HG03520 (cell line): ENCODE measurements around the gene HAO2.
"Not testable (repeated sequence)": the region's sequence is repeated elsewhere in the genome, so short reads cannot be mapped to it uniquely, and the experiment has no call there.

Source experiments
- ATAC-seq: cut with Tn5 transposase; IDR thresholded peaks from one replicate; pipeline ENCODE4 v1.9.1; 2021; ENCODE audit warnings: mild to moderate bottlenecking, moderate library complexity; ENCODE audit not compliant: unreplicated experiment

HAO2 gene

DNA sequence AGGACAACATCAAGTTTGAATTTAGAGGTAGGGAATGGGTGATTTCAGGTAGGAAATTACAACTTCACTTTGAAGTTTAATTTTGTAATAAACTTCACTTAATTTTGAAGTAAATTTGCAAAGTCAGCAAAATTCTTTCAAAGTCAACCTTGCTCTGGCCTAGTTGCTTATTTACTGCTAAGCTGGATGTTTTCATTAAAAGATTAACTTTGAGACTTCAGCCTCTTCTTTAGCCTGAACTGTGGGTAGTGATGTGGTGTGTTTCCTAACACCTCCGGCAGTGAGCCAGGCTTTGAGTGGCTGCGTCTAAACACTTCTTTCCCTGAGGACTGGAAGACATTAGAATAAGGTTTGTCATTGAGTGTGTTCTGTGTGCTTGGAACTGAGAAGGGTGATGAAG lies at the start of gene HAO2:
Gene HAO2, plus strand, starts transcription at position 232 of the 400 bp plus-strand sequence. CDS start 12,301 bp downstream, outside the sequence.
- ATAC-seq = no peak

DNA sequence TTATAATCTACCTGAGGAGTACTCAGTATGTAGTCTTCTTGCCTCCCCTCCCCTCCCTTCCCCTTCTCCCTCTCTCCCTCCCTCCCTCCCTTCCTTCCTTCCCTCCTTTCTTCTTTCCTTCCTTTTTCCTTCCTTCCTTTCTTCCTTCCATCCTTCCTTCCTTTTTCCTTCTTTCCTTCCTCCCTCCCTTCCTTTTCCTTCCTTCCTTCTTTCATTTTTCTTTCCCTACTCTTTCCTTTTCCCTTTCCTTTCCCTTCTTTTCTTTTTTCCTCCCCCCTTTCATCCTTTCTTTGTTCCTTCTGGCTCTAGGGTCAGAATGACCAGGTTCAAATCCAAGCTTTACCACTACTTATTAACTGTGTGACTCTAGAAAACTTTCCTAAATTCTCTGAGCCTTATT lies 48.5 kb upstream of the HAO2 start:
- no peak for ATAC-seq

DNA sequence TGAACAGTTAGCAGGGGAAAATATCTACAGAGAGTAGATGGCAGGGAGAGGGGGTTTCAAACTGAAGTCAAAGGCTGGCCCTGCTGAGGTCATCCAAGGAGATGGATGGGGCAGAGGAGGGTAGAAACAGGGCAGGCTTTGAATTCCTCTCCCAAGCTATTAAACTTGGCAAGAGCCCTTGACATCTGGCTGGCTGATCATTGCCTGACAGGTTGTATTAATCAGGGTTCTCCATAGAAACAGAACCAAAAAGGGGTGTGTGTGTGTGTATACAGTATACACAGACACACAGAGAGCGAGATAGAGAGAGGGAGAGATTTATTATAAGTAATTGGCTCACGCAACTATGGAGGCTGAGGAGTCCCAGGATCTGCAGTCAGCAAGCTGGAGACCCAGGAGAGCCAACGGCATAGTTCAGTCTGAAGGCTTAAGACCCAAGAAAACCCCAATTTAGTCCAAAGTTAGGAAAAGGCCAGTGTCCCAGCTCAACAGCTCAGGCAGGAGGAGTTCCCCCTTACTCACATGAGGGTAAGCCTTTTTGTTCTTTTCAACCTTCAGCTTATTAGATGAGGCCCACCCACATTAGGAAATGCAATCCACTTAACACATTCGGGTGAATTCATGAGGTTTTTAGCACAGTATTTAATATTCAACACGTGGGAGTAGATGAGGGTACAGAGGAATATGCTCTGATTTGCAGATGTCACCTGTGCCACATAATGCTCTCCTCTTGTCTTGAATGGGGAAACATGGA lies 46.7 kb upstream of the HAO2 start:
- no peak for ATAC-seq

DNA sequence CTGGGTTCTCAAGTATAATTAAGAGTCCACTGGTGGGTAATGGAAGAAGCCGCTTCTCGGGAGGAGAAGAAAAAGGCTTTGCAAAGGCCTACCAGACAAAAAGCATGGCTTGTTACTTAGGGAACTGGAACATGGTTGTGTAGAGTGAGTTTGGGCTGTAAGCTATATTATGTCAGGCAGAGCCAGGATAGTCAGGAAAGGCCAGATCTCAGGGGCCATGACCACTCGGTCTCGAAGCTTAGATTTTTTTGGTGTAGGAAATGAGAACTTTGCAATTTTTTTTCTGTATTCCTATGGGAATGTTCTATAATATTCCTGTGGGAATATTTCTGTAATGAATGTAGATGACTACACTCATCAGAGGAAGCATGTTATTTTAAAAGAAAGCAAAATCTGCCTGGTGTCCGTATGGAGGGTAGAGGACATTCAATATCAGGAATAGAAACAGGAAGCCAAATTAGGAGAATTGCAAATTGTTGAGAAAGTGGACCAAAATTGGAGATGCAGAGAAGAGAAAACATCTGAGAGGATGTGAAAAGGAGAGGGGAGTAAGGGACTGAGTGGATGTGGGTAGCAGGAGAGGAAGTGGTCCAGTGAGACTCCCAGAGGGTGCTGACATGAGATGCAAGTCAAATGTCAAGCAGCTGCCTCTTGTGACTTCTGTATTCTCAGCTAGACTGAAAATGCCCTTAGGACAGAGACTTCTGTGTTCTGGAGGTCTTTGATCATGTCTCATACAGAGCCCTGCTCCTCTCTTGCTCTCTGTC lies 45.2 kb upstream of the HAO2 start:
- peak; percentile 86 for ATAC-seq

DNA sequence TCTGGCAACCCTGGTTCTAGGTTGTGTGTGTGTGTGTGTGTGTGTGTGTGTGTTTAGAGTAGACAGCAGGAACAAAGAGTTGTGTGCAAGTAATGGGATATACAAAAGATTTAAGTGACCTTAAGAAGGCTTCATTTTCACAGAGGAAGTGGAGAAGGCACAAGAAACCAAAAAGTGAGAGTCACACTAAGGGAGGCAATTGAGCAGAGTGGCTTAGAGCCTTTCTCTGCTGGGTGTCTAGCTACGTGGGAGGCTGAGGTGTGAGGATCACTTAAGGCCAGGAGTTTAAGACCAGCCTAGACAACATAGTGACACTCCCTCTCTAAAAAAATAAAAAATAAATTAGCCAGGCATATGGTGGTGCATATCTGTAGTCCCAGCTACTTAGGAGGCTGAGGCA lies 44.4 kb upstream of the HAO2 start:
- ATAC-seq = no peak

DNA sequence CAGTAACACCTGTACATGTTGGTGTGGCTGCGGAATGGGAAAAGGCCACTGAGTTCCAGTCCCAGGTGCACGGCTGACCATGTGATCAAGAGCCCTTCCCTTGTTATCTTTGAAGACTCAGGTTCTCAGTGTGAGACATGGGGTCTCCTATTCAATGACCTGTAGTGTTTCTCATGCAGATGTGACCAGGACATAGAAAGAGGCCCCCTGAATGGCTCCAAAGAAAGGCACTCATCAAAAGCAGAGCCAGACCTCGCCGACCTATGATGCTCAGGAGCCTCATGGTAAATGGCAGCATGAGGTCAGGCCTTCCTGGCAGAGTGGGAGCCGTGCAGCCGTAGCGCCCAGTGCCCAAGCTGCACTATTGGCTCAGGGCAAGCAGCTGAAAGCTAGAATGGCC lies 42.3 kb upstream of the HAO2 start:
- no peak for ATAC-seq

DNA sequence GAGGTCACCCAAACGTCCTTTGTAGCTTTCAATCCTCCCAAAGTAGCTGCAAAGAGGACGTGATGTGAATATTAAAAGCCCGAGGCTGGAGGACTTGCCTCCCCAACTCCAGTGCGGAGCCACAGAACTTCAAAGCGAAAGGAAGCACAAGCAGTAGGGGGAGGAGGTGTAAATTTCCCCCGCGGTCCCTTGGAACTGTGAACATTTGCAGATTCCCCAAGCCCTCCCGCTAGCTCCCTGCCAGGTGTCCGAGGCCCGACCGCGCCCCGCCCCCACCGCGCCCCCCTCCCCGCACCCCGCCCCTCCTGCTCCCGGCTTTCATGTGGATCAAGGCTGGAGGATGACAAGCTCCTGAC lies 41.5 kb upstream of the HAO2 start:
- ATAC-seq = no peak

DNA sequence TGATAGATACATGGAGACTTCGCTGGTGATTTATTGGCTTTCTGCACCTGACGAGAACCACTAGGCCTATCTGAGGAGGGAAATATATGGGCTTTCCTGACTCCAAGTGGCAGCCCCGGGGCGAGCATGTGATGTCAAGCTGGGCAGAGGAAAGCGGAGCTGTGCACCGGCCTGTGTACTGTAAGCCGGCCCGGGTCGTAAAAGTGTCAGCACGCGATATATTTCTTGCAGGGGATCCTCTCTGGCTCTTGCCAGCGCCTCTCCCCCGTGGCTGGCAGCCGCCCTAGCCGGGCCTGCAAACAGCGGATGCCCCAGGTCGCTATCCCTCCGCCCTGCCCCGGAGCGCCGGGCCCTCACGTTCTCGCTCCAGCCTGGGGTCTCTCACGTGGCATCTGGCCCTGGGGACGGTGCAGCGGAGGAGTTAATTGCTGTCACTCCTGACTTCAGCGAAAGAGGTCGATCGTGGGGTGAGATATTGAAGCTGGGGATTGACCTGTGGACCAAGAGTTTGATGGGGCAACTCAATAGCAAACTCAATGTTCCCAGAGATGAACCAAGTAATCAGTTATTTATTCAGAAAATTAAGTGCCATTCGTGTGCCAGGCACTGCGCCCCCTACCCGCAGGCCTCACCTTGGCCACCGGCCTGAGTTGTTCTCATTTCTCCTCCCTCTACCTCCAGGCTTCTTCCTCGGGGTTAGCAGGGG lies 41.0 kb upstream of the HAO2 start:
- no peak for ATAC-seq

DNA sequence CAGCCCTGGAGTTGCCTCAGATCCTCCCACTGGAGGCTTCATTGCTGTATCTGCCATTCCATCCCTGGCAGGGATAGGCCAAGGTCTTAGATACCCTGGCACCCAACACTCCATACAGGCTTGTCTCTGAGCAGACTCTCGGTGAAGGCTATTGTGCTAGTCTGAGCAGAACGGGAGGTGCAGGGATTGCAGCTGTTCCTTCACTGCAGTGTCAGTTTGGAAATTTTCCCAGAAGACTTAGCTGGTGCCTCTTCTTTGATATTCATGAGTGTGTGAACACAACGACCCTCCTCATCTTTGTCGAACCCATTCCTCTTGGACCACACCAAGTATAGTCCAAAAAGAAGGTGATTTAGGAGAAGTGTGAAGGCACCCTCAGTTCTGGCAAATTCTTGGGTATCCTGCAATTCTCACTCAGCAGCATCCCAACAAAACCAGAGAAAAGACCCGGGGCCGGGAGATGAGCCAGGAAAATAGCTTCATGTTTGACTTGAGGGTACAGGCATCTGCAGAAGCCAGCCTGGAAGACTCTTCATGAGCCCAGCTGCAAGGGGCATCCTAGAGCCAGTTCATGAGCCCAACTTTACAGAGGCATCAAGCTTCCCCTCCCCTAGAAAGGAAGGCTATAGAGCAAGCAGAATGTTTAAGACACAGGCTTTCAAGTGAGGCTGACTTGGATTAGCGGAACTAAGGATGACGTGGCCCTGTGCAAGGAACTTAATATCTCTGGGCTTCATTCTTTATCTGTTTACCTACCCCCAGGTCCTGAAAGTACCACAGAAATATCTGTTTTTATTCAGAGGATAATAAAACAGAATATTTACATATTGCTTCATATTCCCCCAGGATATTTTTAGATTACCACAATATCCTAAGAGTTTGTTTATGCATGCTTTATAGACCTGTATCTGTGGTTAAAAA lies 38.8 kb upstream of the HAO2 start:
- ATAC-seq = no peak

DNA sequence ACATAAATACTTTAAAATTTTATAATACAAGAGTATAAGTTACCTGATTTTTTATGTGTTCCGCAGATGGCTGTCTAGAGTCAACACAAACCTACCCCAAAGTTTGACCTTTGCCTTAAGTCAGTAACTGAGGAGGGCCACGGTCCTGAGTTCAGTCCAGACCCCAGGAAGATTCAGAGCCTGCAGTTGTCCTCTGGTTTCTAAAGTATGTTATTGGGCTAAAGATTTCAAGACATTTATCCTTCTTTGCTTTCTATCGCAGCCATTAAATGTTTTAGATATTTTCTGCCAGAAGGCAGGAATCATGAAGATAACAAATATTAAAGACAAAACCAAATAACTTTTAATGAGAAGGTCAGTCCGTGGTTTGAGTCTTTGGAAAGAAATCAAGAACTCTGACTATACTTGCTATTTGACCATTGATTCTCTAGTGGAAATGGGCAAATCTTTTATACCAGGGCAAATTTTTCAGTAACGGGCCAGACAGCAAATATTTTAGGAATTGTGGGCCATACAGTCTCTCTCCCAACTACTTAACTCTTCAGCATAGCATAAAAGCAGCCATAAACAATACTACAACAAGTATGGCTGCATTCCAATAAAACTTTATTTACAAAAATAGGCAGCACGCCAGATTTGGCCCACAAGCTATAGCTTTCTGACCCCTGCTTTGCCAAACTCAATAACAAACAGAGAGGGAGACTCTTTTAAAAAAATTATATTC lies 38.0 kb upstream of the HAO2 start:
- ATAC-seq = no peak

DNA sequence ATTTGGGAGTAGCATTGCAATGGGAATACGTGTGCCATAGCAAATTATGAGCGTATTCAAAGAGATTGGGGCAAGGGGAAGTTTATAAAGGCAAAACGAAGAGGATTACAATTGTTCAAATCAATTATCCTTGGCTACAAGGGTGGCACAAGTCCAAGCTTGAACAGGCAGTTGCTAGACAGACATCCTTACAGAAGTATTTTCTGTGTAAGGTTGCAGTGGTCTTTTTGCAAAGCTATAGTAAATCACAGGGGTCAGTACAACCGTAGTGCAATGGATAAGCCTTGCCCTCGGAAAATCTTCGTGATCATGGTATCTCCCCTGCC lies 37.4 kb upstream of the HAO2 start:
- no peak for ATAC-seq

DNA sequence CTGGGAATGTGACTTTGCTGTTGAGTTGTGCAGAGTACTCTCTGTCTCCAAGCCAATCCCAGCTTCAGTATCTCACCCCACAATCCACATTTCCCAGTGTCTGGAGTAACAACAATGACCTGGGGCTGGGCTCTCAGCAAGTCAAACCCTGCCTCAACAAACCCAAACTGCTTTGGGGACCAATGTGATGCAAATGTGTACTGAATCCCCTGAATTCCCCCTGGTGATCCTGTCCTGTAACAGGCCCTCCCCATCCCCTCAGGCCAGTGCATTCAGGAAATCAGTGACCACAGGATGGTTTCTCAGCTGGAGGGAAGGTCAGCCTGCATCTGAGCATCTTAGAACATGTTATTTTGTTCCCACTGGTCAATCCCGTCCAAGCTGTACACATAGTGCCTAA lies 36.7 kb upstream of the HAO2 start:
- no peak for ATAC-seq

DNA sequence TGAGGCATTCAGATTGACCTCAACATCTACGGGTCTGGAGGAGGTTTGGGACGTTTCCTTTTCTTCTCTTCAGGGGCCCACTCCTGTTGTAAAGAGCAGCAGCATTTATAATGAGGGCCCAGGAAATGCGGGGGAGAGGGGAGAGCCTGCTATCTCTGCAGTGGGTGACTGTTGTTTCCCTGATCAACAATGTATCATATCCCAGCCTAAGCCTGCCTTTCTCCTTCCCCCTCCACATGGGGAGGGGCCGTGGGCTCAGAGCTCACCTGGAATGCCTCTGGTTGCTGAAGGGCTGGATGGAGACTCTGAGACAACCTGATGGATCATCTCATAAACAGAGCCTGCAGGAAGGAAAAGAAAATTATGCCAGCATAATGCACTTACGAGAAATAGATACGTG lies 36.0 kb upstream of the HAO2 start:
- ATAC-seq = no peak

DNA sequence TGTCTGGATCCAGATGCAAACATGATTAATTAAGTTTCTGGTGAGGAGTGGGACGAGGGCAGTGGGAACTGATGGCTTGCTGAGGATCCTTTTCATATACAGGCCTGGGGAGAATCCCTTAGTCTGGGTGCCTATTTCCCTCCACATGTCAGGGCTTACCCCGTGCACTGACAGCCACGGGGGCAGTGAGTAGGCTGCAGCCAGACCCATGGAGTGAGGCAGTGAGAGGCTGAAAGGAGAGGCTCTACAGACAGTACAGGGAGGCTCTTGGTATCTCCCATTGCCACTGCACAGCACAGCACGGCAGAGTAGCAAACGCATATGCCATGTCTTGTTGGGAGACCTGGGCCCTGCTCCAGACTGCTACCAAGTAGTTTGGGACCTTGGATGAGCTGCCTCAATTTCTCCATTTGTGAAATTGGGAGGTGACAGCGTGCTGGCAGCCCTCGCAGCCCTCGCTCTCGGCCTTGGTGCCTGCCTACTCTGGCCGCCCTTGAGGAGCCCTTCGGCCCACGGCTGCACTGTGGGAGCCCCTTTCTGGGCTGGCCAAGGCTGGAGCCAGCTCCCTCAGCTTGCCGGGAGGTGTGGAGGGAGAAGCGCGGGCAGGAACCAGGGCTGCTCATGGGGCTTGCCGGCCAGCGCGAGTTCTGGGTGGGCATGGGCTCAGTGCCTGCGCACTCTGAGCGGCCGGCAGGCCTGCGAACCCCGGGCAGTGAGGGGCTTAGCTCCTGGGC lies 35.3 kb upstream of the HAO2 start:
- ATAC-seq = no peak

DNA sequence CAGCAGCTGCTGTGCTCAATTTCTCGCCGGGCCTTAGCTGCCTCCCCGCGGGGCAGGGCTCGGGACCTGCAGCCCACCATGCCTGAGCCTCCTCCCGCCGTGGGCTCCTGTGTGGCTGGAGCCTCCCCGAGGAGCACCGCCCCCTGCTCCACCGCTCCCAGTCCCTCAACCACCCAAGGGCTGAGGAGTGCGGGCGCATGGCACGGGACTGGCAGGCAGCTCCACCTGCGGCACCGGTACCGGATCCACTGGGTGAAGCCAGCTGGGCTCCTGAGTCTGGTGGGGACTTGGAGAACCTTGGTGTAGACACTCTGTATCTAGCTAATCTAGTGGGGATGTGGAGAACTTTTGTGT lies 34.7 kb upstream of the HAO2 start:
- not testable (repeated sequence) for ATAC-seq

DNA sequence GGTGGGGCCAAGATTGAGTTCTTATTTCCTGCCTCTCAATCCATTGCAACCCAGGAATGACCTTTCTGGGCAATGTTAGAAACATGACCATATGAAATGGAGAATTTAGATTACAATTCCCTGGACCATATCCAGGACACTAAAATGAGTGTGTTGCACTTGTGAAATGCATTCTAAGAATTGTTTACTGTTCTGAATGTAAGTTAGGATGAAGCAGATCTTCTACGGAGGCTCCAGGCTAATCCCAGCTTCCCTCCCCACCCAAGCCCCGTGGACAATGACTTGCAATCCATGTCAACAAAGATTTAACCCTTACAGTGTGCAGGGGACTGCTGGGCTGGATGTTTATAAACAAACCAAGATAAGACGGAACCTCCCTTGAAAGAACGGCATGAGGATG lies 31.7 kb upstream of the HAO2 start:
- ATAC-seq = no peak

DNA sequence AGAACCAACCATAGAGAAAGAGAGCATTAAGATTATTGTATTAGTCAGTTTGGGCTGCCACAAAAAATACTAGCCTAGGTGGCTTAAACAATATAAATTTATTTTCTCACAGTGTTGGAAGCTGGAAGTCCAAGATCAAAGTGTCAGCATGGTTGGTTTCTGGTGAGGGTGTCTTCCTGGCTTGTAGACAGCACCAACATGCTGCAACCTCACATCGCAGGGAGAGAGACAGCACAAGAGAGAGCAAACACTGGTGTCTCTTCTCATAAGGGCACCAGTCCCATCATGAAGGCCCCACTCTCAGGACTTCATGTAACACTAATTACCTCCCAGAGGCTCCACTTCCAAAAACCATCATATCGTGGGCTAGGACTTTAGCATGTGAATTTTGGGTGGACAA lies 30.6 kb upstream of the HAO2 start:
- ATAC-seq = no peak

DNA sequence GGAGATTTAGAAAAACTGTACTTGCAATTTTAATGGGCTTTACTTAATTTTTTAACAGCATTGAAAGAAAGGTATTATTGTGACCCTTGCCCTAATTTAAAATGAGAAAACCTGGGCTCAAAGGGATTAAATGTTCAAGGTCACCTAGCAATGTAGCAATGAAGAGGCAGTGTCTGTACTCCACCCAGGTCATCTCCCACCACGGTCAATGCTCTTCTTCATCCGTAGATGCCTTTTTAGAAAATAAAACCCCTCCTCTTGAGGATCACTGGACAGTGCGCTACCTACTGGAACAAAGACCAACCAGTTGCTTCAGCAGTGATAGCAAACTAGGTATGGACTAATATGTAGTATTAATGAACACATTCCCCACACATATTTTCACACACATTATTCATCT lies 29.8 kb upstream of the HAO2 start:
- ATAC-seq = no peak

DNA sequence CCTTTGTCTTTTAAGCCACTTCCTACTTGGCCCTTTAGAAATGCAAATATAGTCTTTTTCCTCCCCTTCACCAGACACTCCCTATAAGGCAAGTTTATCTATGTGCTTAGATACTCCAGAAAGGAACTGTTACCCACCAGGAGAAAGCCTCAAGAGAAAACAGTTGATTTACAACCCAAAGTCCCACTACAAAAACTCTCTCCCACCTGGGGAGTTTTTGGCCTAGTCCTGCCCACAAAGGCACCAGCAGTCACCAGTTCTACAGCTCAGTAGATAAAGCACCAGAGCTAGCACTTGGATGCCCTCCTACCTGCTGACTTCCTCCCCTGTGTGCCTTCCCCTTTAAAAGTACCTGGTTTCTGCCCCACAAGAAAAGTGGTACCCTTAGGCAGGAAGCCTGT lies 27.7 kb upstream of the HAO2 start:
- no peak for ATAC-seq
